ENCODE measurements around the gene JPT2.

The JPT2 gene

DNA sequence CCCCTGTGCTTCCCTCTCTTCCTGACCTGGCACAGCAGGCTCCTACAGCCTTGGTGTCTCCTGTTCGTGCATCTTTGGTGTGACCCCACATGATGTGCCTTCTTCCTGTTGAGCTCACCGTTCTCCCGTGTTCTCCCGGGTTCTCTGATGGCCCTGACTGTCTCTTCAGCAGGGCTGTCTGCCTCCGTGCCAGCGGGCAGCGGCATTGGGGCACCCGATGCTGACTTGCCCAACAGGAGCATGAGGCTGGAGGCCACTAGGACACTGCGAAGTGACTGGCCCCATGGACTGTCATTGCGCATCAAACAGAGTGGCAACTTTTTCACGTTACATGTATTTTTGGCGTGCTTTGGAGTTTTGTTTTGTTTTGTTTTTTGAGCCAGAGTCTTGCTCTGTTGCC lies 43.5 kb upstream of the JPT2 start:
- no peak for TF ChIP-seq CTCF (conservative IDR thresholded peaks at IDR 0.05; ENCODE audit: low read length)
- H3K4me3 ChIP-seq (ENCODE audit: low read length): no peak overlapping the region
- DNase-seq (ENCODE audit: low read depth): no peak

DNA sequence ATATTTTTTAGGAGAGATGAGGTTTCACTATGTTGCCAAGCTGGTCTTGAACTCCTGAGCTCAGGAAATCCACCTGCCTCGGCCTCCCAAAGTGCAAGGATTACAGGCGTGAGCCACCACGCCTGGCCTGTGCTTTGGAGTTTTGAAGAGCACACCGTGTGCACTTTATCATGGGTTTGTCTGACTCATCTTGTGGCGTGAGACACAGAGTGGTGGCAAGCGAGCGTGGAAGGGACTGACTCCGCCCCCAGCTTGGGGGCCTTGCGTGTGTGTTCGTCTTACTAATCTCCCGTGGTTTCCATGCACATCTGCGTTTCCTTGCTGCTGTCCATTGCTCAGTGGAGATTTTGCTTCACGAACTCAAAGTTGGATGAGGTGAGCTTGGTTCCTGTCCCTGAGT lies 43.0 kb upstream of the JPT2 start:
- no peak overlapping the region for H3K4me3 ChIP-seq (ENCODE audit: low read length)
- no peak for DNase-seq (ENCODE audit: low read depth)
- no peak for TF ChIP-seq CTCF (conservative IDR thresholded peaks at IDR 0.05; ENCODE audit: low read length)

- TF ChIP-seq CTCF (conservative IDR thresholded peaks at IDR 0.05; ENCODE audit: low read length): no peak
- DNase-seq (ENCODE audit: low read depth): no peak
- H3K4me3 ChIP-seq (ENCODE audit: low read length): no peak overlapping the region
Observed at GRCh38 chr16:1637526-1637925, 40.6 kb upstream of the JPT2 start.

- no peak for DNase-seq (ENCODE audit: low read depth)
- H3K4me3 ChIP-seq (ENCODE audit: low read length): no peak overlapping the region
- TF ChIP-seq CTCF (conservative IDR thresholded peaks at IDR 0.05; ENCODE audit: low read length): no peak
Observed at GRCh38 chr16:1638757-1639156, 39.3 kb upstream of the JPT2 start.

GRCh38 chr16:1639282-1639681 lies 38.8 kb upstream of the JPT2 start:
- DNase-seq (ENCODE audit: low read depth): no peak
- TF ChIP-seq CTCF (conservative IDR thresholded peaks at IDR 0.05; ENCODE audit: low read length): no peak
- H3K4me3 ChIP-seq (ENCODE audit: low read length): no peak overlapping the region

- TF ChIP-seq CTCF (conservative IDR thresholded peaks at IDR 0.05; ENCODE audit: low read length): no peak
- no peak for DNase-seq (ENCODE audit: low read depth)
- no peak overlapping the region for H3K4me3 ChIP-seq (ENCODE audit: low read length)
Observed at GRCh38 chr16:1639860-1640259, 38.2 kb upstream of the JPT2 start.

DNA sequence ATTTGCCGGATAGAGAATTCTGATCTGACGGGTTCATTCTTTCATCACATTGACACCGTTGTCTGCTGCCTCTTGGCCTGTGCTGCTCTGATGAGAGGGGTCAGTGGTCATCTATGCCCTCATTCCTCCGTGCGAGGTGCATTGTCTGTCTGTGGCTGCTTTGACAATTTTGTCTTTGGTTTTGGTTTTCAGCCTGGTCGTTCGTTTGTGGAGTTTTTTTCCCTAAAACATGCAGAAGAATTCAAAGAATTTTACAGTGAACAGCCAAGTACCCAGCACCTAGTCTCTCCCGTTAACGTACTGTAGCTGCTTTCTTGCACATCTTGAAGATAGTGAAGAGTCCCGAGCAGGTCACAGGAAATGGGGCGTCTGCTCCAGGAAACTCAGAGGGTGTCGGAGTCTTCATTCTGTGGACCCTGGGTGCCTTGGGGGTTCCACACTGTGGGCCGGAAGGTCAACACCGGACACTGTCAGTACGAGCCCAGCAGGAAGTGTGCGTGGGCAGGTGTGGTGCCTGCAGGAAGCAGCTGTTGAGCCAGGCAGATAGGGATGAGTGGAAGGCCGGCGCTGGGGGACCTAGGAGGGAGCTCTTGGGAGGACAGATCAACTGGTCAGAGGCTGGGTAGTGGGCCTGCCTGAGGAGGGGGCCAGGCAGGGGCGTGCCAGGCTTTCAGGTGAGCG lies 37.7 kb upstream of the JPT2 start:
- no peak for DNase-seq (ENCODE audit: low read depth)
- TF ChIP-seq CTCF (conservative IDR thresholded peaks at IDR 0.05; ENCODE audit: low read length): no peak
- H3K4me3 ChIP-seq (ENCODE audit: low read length): no peak overlapping the region

Measured in AG10803 (cell line).